ENCODE results near the gene GATAD2B.

GRCh38 chr1:153816283-153816889 lies 106.4 kb downstream of the GATAD2B start:
- TF ChIP-seq, protein P1, sequence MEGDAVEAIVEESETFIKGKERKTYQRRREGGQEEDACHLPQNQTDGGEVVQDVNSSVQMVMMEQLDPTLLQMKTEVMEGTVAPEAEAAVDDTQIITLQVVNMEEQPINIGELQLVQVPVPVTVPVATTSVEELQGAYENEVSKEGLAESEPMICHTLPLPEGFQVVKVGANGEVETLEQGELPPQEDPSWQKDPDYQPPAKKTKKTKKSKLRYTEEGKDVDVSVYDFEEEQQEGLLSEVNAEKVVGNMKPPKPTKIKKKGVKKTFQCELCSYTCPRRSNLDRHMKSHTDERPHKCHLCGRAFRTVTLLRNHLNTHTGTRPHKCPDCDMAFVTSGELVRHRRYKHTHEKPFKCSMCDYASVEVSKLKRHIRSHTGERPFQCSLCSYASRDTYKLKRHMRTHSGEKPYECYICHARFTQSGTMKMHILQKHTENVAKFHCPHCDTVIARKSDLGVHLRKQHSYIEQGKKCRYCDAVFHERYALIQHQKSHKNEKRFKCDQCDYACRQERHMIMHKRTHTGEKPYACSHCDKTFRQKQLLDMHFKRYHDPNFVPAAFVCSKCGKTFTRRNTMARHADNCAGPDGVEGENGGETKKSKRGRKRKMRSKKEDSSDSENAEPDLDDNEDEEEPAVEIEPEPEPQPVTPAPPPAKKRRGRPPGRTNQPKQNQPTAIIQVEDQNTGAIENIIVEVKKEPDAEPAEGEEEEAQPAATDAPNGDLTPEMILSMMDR (IDR thresholded peaks at IDR 0.05): no peak
- no peak for TF ChIP-seq POLR2A (IDR thresholded peaks at IDR 0.05)

Data from esophagus squamous epithelium (tissue), 4 donors.